ENCODE data around the gene WSCD2.

GRCh38 chr12:108087900-108088299, 41.2 kb upstream of the WSCD2 start:
- TF ChIP-seq POLR2AphosphoS5 (IDR thresholded peaks at IDR 0.05; ENCODE audit: borderline replicate concordance, low read depth, low read length) = no peak
- TF ChIP-seq EZH2 (IDR thresholded peaks at IDR 0.05) = no peak
- TF ChIP-seq FOXP2 (optimal IDR thresholded peaks at IDR 0.05; ENCODE audit: control extremely low read depth, extremely low read length, insufficient read depth) = no peak
